Activated CD4-positive, alpha-beta T cell treated with anti-CD3 and anti-CD28 coated beads, Interleukin-2, amount 50 U/mL, for 16 hours (primary cell): ENCODE measurements around the gene FZD1.

ENCODE experiments used
- DNase-seq: peaks from one replicate; pipeline ENCODE4 v3.0.0-alpha.2; 2020

Gene FZD1

DNA sequence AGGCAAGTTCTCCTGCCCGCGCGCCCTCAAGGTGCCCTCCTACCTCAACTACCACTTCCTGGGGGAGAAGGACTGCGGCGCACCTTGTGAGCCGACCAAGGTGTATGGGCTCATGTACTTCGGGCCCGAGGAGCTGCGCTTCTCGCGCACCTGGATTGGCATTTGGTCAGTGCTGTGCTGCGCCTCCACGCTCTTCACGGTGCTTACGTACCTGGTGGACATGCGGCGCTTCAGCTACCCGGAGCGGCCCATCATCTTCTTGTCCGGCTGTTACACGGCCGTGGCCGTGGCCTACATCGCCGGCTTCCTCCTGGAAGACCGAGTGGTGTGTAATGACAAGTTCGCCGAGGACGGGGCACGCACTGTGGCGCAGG is 1.4 kb downstream of the FZD1 start:
- DNase-seq, result no peak

DNA sequence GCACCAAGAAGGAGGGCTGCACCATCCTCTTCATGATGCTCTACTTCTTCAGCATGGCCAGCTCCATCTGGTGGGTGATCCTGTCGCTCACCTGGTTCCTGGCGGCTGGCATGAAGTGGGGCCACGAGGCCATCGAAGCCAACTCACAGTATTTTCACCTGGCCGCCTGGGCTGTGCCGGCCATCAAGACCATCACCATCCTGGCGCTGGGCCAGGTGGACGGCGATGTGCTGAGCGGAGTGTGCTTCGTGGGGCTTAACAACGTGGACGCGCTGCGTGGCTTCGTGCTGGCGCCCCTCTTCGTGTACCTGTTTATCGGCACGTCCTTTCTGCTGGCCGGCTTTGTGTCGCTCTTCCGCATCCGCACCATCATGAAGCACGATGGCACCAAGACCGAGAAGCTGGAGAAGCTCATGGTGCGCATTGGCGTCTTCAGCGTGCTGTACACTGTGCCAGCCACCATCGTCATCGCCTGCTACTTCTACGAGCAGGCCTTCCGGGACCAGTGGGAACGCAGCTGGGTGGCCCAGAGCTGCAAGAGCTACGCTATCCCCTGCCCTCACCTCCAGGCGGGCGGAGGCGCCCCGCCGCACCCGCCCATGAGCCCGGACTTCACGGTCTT is 1.9 kb downstream of the FZD1 start:
- DNase-seq, result no peak

DNA sequence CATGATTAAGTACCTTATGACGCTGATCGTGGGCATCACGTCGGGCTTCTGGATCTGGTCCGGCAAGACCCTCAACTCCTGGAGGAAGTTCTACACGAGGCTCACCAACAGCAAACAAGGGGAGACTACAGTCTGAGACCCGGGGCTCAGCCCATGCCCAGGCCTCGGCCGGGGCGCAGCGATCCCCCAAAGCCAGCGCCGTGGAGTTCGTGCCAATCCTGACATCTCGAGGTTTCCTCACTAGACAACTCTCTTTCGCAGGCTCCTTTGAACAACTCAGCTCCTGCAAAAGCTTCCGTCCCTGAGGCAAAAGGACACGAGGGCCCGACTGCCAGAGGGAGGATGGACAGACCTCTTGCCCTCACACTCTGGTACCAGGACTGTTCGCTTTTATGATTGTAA is 2.5 kb downstream of the FZD1 start:
- DNase-seq, result no peak

DNA sequence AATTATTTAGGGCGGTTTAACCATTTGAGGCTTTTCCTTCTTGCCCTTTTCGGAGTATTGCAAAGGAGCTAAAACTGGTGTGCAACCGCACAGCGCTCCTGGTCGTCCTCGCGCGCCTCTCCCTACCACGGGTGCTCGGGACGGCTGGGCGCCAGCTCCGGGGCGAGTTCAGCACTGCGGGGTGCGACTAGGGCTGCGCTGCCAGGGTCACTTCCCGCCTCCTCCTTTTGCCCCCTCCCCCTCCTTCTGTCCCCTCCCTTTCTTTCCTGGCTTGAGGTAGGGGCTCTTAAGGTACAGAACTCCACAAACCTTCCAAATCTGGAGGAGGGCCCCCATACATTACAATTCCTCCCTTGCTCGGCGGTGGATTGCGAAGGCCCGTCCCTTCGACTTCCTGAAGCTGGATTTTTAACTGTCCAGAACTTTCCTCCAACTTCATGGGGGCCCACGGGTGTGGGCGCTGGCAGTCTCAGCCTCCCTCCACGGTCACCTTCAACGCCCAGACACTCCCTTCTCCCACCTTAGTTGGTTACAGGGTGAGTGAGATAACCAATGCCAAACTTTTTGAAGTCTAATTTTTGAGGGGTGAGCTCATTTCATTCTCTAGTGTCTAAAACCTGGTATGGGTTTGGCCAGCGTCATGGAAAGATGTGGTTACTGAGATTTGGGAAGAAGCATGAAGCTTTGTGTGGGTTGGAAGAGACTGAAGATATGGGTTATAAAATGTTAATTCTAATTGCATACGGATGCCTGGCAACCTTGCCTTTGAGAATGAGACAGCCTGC is 3.1 kb downstream of the FZD1 start:
- DNase-seq, result no peak

DNA sequence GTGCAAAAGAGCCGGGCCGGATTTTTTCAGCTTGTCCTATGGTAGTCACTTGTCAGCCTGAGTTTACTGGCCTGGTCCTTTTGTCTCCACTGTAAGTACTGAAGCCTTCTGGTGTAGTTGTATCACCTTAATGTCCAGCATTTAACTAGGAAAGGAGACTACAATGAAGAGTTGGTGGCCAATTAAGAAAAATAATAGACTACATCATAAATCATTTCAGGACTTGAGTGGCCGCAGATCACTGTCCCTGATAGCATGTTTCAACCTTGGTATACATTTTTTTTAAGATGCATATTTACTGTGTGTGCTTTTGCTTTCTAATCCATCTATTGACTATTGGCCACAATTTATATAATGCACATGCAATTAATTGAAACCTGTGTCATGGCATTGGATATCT is 6.1 kb downstream of the FZD1 start:
- no peak for DNase-seq

DNA sequence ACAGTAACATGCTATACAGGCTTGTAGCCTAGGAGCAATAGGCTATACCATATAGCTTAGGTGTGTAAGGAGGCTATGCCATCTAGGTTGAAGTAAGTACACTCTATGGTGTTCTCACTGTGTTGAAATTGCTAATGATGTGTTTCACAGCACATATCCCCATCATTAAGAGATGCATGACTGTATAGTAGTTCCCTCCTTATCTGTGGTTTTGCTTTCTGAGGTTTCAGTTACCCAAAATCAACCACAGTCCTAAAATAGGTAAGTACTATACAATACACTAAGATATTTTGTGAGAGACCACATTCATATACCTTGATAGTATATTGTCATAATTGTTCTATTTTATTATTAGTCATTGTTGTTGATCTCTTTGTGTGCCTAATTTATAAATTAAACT is 12.7 kb downstream of the FZD1 start:
- DNase-seq, result no peak

DNA sequence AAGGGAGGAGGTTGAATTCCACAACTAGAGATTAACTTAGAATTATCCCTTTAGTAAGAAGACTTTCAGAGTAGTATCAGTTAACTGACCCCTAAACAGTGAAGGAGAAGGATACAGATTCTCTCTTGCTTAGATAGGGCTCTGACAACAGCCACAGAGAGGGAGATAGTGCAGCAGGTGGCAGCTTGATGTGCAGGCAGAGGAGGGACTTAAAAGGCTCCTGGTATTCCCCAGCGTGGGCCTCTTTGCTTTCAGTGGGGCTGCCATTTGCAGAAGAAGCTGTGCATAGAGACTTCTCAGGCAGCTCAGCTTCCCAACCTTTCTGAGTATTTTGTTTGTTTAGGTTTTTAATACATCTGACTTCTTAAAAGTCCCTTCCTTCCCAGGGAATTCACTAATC is 16.0 kb downstream of the FZD1 start:
- no peak for DNase-seq

DNA sequence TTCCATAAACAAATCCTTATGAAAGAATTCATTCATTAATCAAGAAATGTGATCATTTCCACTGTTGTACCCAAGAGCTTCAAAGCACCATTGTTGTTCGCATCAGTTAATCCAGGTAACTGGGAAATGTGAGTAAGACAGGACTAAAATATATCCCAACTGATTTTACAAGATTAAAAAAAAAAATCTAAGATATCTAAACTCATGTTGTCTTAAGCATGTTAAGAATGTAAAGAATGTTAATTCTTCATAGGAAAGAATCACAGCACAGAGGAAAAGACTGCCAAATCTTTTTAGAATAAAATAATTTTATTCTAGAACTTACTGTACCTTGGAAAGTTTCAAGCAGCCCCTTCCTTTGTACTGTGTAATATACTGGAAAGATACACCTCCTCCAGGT is 16.4 kb downstream of the FZD1 start:
- DNase-seq, result no peak

DNA sequence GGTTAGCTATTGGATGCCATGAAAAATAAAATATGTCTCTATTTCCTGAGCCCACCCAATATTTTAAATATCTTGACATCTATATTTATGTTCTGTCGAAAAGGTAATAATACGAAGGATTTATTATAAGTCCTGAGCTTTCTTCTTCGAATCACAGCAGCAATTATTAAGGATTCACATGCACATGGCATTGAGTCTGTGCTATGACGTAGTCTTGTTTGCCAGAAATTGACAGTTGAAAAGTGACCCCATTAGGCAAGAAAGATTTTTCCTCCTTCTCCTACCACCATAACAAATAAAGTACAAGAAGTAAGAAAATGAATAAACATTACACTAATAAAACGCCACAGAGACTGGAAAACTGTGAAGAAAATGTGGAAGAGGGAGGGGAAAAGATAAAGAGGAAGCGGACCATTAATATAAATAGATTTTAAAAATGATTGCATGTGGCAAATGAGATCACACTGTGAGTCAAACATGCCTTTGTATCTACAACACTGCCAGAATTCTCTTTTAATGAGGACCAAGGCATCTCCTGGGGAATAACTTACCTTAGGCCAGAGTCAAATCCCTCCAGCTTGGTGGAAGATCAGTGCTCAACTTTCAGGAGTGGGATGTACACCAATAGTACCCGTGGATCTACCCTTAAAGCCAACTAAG is 21.6 kb downstream of the FZD1 start:
- DNase-seq, result no peak

DNA sequence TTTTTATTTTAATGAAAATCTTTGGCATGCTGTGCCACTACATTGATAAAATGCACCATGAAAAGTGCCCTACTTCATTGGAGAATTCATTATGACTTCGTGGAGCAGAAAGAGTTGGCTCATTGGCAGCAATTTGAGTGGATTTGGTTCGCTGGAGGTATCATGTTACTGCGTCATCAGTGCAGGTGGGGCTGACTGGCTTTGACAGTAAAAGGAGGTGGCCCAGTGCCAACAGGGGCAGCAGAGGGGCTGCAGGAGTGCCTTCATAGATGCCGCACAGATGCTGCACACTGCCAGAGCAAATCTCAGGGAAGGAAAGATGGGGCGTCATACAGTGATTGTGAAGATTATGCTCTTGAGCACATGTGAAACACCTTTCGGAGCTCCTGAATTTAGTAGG is 22.2 kb downstream of the FZD1 start:
- DNase-seq, result no peak

DNA sequence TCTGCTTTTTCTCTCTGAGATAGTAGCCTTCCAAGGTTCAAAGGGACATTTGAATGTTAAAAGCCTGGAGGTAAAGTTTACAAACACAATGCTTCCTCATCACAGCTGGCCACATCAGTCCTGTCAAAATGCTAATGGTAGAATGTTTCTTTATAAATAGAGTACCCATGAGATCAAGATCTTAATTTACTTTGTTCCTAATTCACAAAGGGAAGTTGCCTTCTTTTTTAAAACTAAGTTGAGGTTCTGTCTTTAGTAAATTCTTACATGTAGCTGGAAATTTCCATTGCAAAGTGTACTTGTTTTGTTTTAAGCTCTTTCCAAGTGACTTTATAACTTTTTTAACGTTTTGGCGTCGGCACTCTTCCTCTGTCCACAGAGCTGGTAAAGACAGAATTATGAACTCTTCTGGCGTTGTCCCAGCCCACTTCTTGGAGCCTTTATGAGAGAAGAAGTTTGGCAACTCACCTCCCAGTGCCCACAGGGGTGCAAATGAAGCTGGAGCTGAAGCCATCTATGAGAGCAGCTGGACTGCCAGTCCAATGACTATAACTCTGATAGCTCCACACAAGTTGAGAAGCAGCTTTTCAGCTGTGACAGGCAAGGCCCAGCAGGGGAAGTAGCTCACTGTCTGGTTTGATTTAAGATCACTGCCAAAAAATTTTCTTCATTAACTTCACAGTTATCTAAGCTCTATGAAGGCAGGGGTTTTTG is 23.3 kb downstream of the FZD1 start:
- DNase-seq, result no peak

DNA sequence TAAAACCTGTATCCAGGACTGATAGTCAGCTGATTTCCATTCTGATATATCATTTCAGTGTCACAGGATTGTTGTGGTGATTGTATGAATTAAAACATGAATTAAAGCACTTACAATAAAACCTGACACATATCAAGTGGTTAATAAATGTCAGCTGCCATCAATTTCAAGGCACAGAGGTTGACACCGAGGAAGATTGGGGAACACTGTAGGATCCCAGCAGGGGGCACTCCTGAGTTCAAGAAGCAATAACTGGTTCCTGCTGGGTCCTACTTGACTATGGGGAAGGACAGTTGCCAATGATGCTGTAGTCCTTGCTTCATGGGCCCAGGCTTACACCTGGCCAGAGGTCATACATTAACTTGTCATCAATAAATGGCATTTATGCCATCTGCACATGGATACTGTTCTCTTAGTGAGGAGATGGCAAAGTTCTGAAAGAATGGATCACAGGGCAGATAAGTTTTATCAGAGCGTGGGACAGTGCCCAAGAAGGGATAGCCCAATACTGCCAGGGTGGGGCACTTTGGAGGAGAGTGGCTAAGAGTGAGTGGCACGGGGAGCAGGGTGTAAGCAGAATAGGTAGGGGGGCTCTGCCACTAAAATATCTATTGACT is 24.1 kb downstream of the FZD1 start:
- peak; percentile 11 for DNase-seq

DNA sequence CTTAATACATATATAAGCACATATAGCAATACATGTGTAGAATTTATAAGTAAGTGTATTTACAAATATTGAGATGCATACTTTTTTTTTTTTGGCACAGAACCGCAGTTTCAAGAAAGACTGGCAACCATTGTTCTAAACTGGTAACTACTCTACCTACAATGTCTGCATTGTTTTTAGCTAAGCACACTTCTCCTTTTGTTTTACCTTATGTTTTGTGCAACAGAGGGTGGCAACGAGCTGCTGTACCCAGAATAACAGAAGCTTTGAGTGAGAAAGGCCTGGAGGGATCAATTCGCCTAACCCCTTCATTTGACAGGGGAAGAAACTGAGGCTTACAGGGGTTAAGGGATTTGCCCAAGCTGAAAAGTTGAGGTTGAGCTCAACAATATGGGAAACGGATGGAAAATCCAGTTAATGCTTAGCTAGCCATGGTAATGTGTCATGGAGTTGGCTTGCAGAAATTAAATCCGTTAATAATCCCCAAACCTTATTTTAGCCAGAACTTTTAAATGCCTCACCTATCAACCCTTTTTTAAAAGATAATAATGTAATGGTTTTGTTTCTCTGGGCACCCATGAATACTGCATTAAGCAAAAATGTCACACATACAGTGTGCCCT is 25.5 kb downstream of the FZD1 start:
- DNase-seq, result no peak

DNA sequence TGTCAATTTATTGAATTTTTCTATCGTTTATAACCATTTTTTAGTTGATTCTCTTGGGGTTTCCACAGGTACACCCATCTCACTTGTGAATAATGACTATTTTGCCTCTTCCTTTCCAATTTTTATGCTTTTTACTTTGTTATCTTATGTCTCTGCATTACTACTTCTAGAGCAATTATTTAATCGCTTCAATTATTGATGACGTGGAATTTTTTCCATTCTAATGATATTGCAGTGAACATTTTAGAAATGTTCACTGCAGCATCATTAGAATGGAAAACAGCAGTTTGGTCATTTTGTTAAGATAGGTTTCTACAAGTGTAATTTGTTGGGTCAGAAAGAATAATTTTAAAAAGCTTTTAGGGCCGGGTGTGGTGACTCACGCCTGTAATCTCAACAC is 27.1 kb downstream of the FZD1 start:
- DNase-seq, result no peak

DNA sequence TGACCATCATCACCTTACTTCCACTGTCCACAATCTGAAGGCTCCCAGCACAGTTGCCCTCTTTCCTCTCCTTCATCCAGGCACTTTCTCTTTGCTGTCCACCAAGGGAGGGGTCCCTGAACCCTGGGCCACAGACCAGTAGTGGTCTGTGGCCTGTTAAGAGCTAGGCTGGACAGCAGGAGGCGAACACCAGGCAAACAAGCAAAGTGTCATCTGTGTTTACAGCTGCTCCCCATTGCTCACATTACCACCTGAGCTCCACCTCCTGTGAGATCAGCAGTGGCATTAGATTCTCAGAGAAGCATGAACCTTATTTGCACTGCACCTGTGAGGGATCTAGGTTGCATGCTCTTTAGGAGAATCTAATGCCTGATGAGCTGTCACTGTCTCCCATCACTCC is 27.7 kb downstream of the FZD1 start:
- DNase-seq, result no peak

DNA sequence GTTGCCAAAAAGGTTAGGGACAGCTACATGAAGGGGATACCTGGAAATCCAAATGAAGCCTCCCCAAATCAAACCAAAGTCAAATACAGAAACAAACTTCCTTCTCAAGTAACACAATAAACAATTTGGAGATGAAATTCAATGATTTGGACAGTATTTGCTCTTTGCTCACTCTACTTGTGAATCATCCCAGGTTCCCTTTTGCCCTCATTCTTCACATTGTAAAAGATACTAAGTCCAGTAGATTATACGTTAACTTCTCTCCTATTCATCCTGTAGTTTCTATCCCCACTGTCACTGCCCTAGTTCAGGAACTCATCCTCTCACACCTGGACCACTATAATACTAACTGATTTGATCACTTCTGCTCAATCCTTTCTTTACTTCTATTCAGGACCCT is 28.3 kb downstream of the FZD1 start:
- no peak for DNase-seq

DNA sequence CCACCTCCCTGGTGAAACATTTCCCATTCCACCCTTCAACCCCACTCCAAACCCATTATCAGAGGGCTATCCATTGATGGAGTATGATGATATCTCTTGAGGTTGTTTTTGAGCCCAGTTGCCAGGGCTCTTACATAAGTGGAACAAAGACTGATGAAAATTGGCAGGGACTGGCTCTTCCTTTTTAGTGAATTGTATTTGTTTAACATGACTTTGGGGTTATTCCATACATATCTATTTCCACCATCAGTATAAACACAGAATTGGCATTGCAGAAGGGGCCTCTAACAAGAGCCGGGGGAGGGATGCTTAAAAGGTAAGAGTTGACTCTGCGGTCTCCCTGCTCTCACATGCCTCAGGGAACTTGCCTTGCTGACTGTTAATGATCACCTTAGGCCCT is 28.9 kb downstream of the FZD1 start:
- no peak for DNase-seq

DNA sequence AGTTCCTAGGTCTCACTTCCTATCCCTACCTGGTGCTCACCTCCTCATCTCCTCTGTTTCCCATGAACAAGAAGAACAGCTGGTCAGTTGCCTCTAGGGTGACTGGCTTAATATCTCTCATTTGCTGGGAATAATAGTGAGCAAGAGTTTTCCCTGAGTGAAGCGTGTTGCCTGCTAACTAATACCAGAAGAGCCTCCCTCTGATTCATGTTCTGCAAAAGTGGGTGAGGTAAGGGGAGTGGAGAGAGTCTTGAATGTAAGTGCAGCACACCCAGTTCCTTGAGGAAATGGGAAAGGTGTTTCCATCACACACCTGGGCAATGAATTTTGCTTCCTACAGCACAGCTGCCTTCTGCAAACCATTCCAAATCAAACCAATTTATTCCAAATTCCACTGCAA is 29.6 kb downstream of the FZD1 start:
- DNase-seq, result no peak

DNA sequence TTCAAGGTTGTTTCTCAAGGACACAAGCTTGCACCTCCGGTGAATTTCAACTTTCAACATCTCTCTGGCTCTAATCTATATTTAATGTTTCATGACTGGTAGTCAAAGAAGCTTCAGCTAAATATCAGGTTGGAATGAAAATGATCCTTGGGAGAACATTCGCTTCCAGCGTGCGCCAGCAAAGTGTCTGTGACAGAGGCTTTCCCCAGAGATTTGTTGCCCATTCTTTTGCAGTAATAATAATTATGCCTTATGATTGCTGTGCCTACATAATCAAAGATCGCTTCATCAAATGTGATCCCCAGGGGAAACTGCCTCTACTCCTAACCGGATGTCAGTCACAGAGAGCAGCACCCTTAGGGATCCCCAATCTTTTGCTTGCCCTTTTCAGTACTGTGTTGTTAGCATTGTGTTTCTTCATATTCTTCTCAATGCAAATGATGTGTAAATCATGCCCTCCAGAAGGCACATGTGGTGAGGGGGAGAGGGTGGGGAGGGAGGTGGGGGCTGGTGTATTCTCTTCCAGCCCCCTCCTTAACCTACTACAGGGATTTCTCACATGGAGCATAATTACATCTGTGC is 30.5 kb downstream of the FZD1 start:
- no peak for DNase-seq

DNA sequence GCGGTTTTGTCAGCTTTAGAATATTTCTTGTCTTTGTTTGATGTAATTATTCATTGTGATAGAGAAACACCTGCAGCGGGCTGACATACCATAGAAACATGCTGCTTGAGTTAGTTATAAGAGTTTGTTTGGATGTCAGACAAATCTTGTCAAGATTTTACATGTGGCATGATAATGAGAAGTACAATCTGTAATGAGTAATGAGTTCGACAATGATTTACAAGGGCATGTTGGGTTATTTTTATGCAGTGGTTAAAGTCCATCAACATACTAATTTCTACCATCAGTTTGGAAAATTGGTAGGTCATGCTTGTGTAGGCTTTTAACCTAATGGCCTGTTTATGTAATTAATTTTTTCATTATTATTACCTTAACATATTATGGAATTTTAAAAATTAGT is 31.3 kb downstream of the FZD1 start:
- DNase-seq, result no peak

DNA sequence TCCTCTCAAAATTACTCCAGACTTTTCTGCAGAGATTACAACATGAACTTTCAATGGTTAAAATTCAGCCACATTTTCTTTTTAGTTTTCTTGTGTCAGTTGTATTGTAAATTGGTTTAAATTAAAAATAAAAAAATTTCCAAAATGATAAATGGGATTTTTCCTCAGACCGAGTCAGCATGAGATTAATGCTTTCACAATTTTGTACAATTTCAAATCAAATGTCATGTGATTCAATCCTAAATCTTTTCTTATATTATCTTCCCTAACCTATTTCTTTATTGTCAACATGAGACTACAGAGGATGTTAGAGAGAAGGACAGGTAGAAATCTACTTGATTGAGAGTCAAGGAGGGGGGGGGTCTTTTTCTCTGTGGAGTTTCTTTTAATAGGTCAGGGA is 33.7 kb downstream of the FZD1 start:
- no peak for DNase-seq

DNA sequence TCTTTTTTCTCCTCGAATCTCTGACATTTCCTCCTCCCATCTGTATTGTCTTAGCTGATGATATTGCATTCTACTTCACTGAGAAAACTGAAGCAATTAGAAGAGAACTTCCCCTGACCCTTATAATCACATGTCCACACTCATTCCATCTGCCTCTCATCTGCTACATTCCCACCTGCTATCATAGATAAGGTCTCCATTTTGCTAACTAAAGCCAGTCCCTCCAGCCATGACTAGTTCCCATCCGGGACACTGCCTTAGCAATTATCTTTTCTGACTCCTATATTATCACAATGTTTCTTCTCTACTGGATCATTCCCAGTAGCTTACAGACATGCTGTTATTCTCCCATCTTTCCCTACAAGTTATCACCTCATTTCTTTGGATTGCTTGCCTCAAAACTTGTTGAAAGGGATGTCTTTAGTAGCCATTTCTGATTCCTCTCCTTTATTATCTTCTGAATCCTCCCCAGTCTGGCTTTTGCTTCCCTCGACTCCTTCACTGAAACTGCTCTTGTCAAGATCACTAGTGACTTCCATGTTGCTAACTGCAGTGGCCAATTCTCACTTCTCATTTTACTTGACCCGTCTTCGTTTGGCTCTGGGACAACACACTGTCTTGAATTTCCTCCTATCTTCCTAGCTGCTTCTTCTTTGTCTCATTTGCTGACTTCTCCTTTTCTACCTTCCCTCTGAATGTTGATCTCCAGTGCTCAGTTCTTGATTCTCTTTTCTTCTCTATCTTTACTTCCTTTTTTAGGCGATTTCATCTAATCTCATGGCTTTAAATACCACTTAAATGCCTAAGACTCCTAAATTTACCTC is 35.9 kb downstream of the FZD1 start:
- DNase-seq, result no peak
